SH-SY5Y (cell line): ENCODE results near the gene AIFM1.

Experiments
- GATA2 ChIP-seq: IDR thresholded peaks from 2 replicates; pipeline ENCODE4 v1.6.1; 2011; ENCODE audit warnings: mild to moderate bottlenecking, low read depth, low read length
- GATA3 ChIP-seq: IDR thresholded peaks from 2 replicates; pipeline ENCODE4 v1.6.1; 2011; ENCODE audit warnings: low read depth, mild to moderate bottlenecking, low read length, moderate library complexity

DNA sequence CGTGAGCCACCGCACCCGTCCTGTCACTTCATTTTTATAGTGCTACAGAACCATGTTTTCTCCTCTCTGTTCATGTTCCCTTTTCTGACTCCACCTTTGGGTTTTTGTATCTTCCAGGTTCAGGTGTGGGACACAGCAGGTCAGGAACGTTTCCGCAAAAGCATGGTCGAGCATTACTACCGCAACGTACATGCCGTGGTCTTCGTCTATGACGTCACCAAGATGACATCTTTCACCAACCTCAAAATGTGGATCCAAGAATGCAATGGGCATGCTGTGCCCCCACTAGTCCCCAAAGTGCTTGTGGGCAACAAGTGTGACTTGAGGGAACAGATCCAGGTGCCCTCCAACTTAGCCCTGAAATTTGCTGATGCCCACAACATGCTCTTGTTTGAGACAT, 18.5 kb upstream of the AIFM1 start:
- TF ChIP-seq GATA2 = no peak
- TF ChIP-seq GATA3 = no peak
